Heart left ventricle (tissue), 16 donors: ENCODE measurements around the gene OLIG2. TPM values are rescaled to one million over a fixed set of nuclear protein-coding genes. Genes with fewer than 3 reads are reported as not detected.

ENCODE experiments used
- ATAC-seq, 4 donors: fragments of 200-7000 bp; cut with Tn5 transposase; one replicate each; pipeline ENCODE4 v1.9.1; 2020 to 2022; ENCODE audit warnings: moderate library complexity in 4 of 4, mild to moderate bottlenecking in 3 of 4, moderate number of reproducible peaks in 1 of 4
- DNase-seq, 5 donors: peaks; one replicate each; pipeline ENCODE4 v3.0.0-alpha.2; 2020
- H3K27ac ChIP-seq, 12 donors: fragments of 200-600 bp; sonication (generic) in 4 of 12; one replicate each; pipeline versions ENCODE4 v1.5.0 to v1.8.0; 2016 to 2022; ENCODE audit warnings: mild to moderate bottlenecking in 2 of 12
- H3K27me3 ChIP-seq, 9 donors: fragments of 200-600 bp; sonication (generic) in 2 of 9; one replicate each; pipeline versions ENCODE4 v1.5.1 to v1.8.0; 2016 to 2022; ENCODE audit warnings: mild to moderate bottlenecking in 3 of 9
- H3K36me3 ChIP-seq, 9 donors: fragments of 200-600 bp; sonication (generic) in 2 of 9; one replicate each; pipeline versions ENCODE4 v1.5.0 to v1.8.0; 2018 to 2022; ENCODE audit warnings: mild to moderate bottlenecking in 2 of 9
- H3K4me1 ChIP-seq, 12 donors: fragments of 200-600 bp; sonication (generic) in 4 of 12; one replicate each; pipeline versions ENCODE4 v1.5.0 to v1.8.0; 2016 to 2022; ENCODE audit warnings: mild to moderate bottlenecking in 3 of 12
- H3K4me3 ChIP-seq, 12 donors: fragments of 200-600 bp; sonication (generic) in 4 of 12; one replicate each; pipeline versions ENCODE4 v1.5.0 to v1.8.0; 2017 to 2022; ENCODE audit warnings: mild to moderate bottlenecking in 9 of 12, moderate library complexity in 4 of 12
- H3K9me3 ChIP-seq, 12 donors: fragments of 200-600 bp; sonication (generic) in 4 of 12; one replicate each; pipeline versions ENCODE4 v1.5.0 to v1.8.0; 2016 to 2022; ENCODE audit warnings: mild to moderate bottlenecking in 1 of 12
- CTCF ChIP-seq, 12 donors: fragments of 200-600 bp; sonication (generic) in 4 of 12; IDR thresholded peaks; one replicate each; pipeline versions ENCODE4 v1.5.0 to v1.8.0; 2018 to 2022; ENCODE audit warnings: antibody characterized with exemption in 12 of 12, mild to moderate bottlenecking in 5 of 12
- POLR2A ChIP-seq, 2 donors: fragments of 450-650 bp; IDR thresholded peaks; one replicate each; pipeline ENCODE4 v1.6.1; 2017; ENCODE audit warnings: antibody characterized with exemption in 2 of 2, mild to moderate bottlenecking in 2 of 2, moderate library complexity in 2 of 2
- WGBS, 4 donors: extraction: QIAGEN DNeasy Blood & Tissue Kit in 2 of 4; methylation state at CpG; one replicate each; pipeline versions ENCODE4 v1.1.5 to v1.1.7; 2013 to 2018; 5-methylcytosine and 5-hydroxymethylcytosine counted together
- intact Hi-C, 10 donors: fragments of 100-400 bp; cut with DNase I; formaldehyde crosslinking; loops; one replicate each; pipeline versions ENCODE4 v1.11.1 to v1.14.2; 2022
- polyA plus RNA-seq, 2 donors: library from polyadenylated mRNA; stranded (reverse); fragments of 200-250 nt; gene quantifications; one replicate each; pipeline ENCODE4 v1.2.3, GENCODE V29; 2013
- total RNA-seq, 9 donors: library from RNA; depleted of rRNA in 2 of 9; stranded (reverse); fragments of >200 nt in 2 of 9; fragmentation: NEBNext Ultra II Directional in 3 of 9; extraction: Animal tissue kit (Norgen Biotek cat#: 25700) in 3 of 9; gene quantifications; one replicate each; pipeline versions ENCODE4 v1.1.0 to v1.2.4, GENCODE V29; 2016 to 2023
- donor health status: ischemic (EF 13 %, LVEDD 7.1; RV severe dilation, severe dysfunction).
- donor health status: healthy with polysubstance abuse.
- donor health status: DM: no; HTN: yes; CAD: no.
- donor health status: DM: no; HTN: no; CAD: no.
- donor health status: ischemic (EF 25% LVEDD 6.9; RV normal size, moderate dysfunction).
- donor health status: ischemic (EF 25% LVEDD 5.7; RV mildly dilated, moderate dysfunction).
- donor health status: healthy.
- donor health status: DM: yes; HTN: yes; CAD: no.
- donor health status: ischemic (EF 35%, LVEDD 5.7; RV mildly dilated, moderate dysfunction).
- donor health status: nonischemic (EF 11% LVEDD 7.7; RV severe dilation, severe dysfunction).
- donor health status: DM: yes; HTN: yes; CAD: no.
- donor health status: PGD.
- donor health status: ischemic (EF 29% LVEDD 5.4; RV normal size, mild dysfunction).
- donor health status: nonischemic (EF 23%, LVEDD 6.1; RV moderate dilation, normal function).

OLIG2 gene
- total and polyA plus RNA-seq, 11 donors = not detected

GRCh38 chr21:33057385-33057940 is 31.7 kb downstream of the OLIG2 start:
- TF ChIP-seq CTCF (IDR thresholded peaks at IDR 0.05) (no peak), POLR2A (IDR thresholded peaks at IDR 0.05) (no peak)
- peaks cover 0 to 27% (median 3%) of the 10 kb centered on the region in 9 donors for H3K27me3 ChIP-seq
- H3K9me3 ChIP-seq = no peaks in the 10 kb centered on the region
- H3K4me1 ChIP-seq = peaks cover 0 to 33% (median 2%) of the 10 kb centered on the region in 12 donors
- no peak for DNase-seq
- H3K27ac ChIP-seq = no peak overlapping the region
- WGBS, 4 donors = 81 to 89% (median 85%) methylated on average over 10 to 11 of the region's 11 CpGs
- ATAC-seq = no peak
- intact Hi-C loops = no loop called here
- no peaks in the 10 kb centered on the region for H3K36me3 ChIP-seq
- no peak overlapping the region for H3K4me3 ChIP-seq

- DNase-seq = peak; percentile 37 to 80 (median 76)
- peak; percentile 78 to 95 (median 88) for ATAC-seq
- Histone ChIP-seq H3K27ac (no peak overlapping the region), H3K9me3 (no peaks in the 10 kb centered on the region), H3K4me1 (peaks cover 0 to 33% (median 2%) of the 10 kb centered on the region in 12 donors), H3K4me3 (no peak overlapping the region), H3K27me3 (peaks cover 0 to 36% (median 9%) of the 10 kb centered on the region in 9 donors), H3K36me3 (no peaks in the 10 kb centered on the region)
- 23 to 47% (median 34%) methylated on average over 4 to 6 of the region's 6 CpGs for WGBS, 4 donors
- intact Hi-C loops = no loop called here
- no peak for TF ChIP-seq CTCF (IDR thresholded peaks at IDR 0.05)
- TF ChIP-seq POLR2A (IDR thresholded peaks at IDR 0.05) = no peak
Measured at GRCh38 chr21:33058527-33058926, 32.8 kb downstream of the OLIG2 start.

GRCh38 chr21:33058957-33059356 is 33.2 kb downstream of the OLIG2 start:
- peak overlapping the region in 1 of 12 donors; percentile 32 for H3K27ac ChIP-seq

More at GRCh38 chr21:33058957-33059356, 33.2 kb downstream of the OLIG2 start:
- 33 to 64% (median 55%) methylated on average over 4 to 6 of the region's 6 CpGs for WGBS, 4 donors
- intact Hi-C loops = no loop called here
- TF ChIP-seq CTCF (IDR thresholded peaks at IDR 0.05) = no peak
- no peak for TF ChIP-seq POLR2A (IDR thresholded peaks at IDR 0.05)
- peak in 1 of 4 donors; percentile 41 for ATAC-seq
- H3K36me3 ChIP-seq = no peaks in the 10 kb centered on the region
- no peaks in the 10 kb centered on the region for H3K9me3 ChIP-seq
- DNase-seq = no peak
- H3K4me3 ChIP-seq = no peak overlapping the region
- peaks cover 0 to 33% (median 2%) of the 10 kb centered on the region in 12 donors for H3K4me1 ChIP-seq
- peaks cover 1 to 36% (median 13%) of the 10 kb centered on the region in 9 donors for H3K27me3 ChIP-seq
